Esophagus squamous epithelium (tissue), 5 donors: ENCODE measurements around the gene RPL32. TPM values are rescaled to one million over a fixed set of nuclear protein-coding genes. Genes with fewer than 3 reads are reported as not detected.
"Not testable (repeated sequence)": the region's sequence is repeated elsewhere in the genome, so short reads cannot be mapped to it uniquely, and the experiment has no call there.

ENCODE experiments used
- DNase-seq: peaks from one replicate; lab custom pipeline; 2025; lab: John Stamatoyannopoulos, UW
- H3K27ac ChIP-seq, 4 donors: fragments of 200-600 bp; sonication (generic); one replicate each; pipeline ENCODE4 v1.5.1; 2016 to 2019; ENCODE audit warnings: mild to moderate bottlenecking in 1 of 4
- H3K27me3 ChIP-seq, 4 donors: fragments of 200-600 bp; sonication (generic); 1 replicate in 3 of 4; 2 replicates in 1 of 4; pipeline versions ENCODE4 v1.5.1 to v1.6.0; 2017 to 2021; ENCODE audit warnings: antibody characterized with exemption in 1 of 4
- H3K36me3 ChIP-seq, 3 donors: fragments of 200-600 bp; sonication (generic); one replicate each; pipeline ENCODE4 v1.5.1; 2016 to 2019
- H3K4me1 ChIP-seq, 3 donors: fragments of 200-600 bp; sonication (generic); one replicate each; pipeline ENCODE4 v1.5.1; 2017 to 2019
- H3K4me3 ChIP-seq, 4 donors: fragments of 200-600 bp; sonication (generic); 1 replicate in 3 of 4; 2 replicates in 1 of 4; pipeline ENCODE4 v1.5.1; 2016 to 2019; ENCODE audit warnings: mild to moderate bottlenecking in 2 of 4, moderate library complexity in 1 of 4
- H3K9me3 ChIP-seq, 3 donors: fragments of 200-600 bp; sonication (generic); one replicate each; pipeline ENCODE4 v1.5.1; 2016 to 2019
- CTCF ChIP-seq, 6 experiments: fragments of 450-650 bp in 4 of 6; fragments of 200-600 bp in 2 of 6; sonication (generic) in 2 of 6; IDR thresholded peaks; one replicate each; pipeline ENCODE4 v1.5.1; 2016 to 2019; ENCODE audit warnings: antibody characterized with exemption in 6 of 6, mild to moderate bottlenecking in 4 of 6, moderate library complexity in 4 of 6
- POLR2A ChIP-seq, 4 donors: fragments of 450-650 bp; IDR thresholded peaks; one replicate each; pipeline ENCODE4 v1.6.1; 2017; ENCODE audit warnings: antibody characterized with exemption in 4 of 4, mild to moderate bottlenecking in 4 of 4, moderate library complexity in 3 of 4
- WGBS, 2 donors: methylation state at CpG; one replicate each; pipeline ENCODE4 v1.1.5; 2018; 5-methylcytosine and 5-hydroxymethylcytosine counted together
- intact Hi-C: fragments of 100-400 bp; cut with DNase I; formaldehyde crosslinking; loops from one replicate; pipeline ENCODE4 v1.15.0; 2022
- total RNA-seq, 4 donors: library from RNA; depleted of rRNA; stranded (reverse); fragments of >200 nt; gene quantifications; one replicate each; pipeline ENCODE4 v1.1.0, GENCODE V29; 2016
- donor health status: DM: yes; HTN: yes; CAD: no.

Gene RPL32
- total RNA-seq, 4 donors from 2014 or later, result 657 to 937 (median 873) TPM

- no peaks in the 10 kb centered on the region for H3K9me3 ChIP-seq
- H3K4me1 ChIP-seq, result peaks cover 0 to 18% (median 8%) of the 10 kb centered on the region in 3 donors
- peak overlapping the region; percentile 58 to 89 (median 87) for H3K27ac ChIP-seq
- no peaks in the 10 kb centered on the region for H3K27me3 ChIP-seq
- intact Hi-C loops, result no loop called here
- no peak for TF ChIP-seq CTCF (IDR thresholded peaks at IDR 0.05)
- no peak for TF ChIP-seq POLR2A (IDR thresholded peaks at IDR 0.05)
- no peaks in the 10 kb centered on the region for H3K36me3 ChIP-seq
- H3K4me3 ChIP-seq, result peak overlapping the region; percentile 34 to 66 (median 60)
- no peak for DNase-seq
- WGBS, 2 donors, result 61 to 75% methylated on average over 4 to 10 of the region's 17 CpGs
These were observed 44.1 kb downstream of the RPL32 start for GRCh38 chr3:12797124-12797891.

DNA sequence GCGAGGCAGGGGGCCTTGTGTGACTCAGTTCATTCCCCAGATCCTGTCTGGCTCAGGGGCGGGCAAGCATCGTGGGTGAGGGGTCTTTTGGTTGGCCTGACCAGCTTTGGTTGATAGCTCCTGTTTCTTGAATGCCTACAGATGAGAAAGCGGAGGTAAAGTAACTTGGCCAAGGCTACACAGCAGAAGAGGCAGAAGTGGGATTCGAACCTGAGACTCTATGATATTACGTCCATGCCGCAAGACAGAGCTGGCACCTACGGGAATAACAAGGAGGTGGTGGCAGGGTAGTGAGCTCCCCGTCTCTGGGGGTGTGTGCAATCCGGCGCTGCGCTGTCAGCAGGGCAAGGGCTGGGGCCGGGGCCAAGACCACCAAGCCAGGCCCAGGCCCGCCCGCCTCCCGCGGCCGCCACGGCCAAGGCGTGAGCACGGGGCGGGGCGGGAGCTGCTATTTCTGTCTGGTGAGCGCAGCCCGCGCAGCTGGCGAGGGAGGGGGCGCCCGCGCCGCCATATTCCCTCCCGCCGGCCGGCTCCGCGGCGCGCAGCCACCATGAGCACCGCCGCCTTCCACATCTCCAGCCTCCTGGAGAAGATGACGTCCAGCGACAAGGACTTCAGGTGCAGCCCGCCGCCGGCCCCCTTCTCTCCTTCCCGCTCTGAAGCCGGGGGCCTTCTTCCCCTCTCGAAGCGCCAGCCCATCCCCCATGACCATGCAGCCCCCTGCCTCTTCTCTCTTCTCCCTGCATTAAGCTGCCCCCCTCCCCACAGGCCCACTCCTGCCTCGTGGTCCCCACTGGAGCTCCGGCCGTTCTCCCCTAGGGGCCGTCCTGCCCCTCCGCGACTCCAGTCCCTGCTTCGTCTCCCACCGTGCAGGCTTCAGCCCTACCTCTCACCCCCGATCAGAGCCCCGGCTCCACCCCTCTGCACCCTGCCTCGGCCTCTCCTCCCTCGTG lies 44.9 kb downstream of the RPL32 start, which contains the start of gene CAND2:
TSS of gene CAND2 (plus strand) at position 510 of the 953 bp plus-strand sequence. CDS start at position 551, 41 bp downstream.
- H3K36me3 ChIP-seq, result no peaks in the 10 kb centered on the region
- peaks cover 0 to 18% (median 8%) of the 10 kb centered on the region in 3 donors for H3K4me1 ChIP-seq
- WGBS, 2 donors, result 12 to 18% methylated on average over 18 to 29 of the region's 61 CpGs
- TF ChIP-seq CTCF (IDR thresholded peaks at IDR 0.05), result no peak
- TF ChIP-seq POLR2A (IDR thresholded peaks at IDR 0.05), result no peak
- intact Hi-C loops, result no loop called here
- peak within 1 kb of the TSS; percentile 58 to 89 (median 87) for H3K27ac ChIP-seq
- H3K9me3 ChIP-seq, result no peaks in the 10 kb centered on the region
- no peak for DNase-seq
- no peaks in the 10 kb centered on the region for H3K27me3 ChIP-seq
- H3K4me3 ChIP-seq, result peak within 1 kb of the TSS; percentile 34 to 66 (median 60)

DNA sequence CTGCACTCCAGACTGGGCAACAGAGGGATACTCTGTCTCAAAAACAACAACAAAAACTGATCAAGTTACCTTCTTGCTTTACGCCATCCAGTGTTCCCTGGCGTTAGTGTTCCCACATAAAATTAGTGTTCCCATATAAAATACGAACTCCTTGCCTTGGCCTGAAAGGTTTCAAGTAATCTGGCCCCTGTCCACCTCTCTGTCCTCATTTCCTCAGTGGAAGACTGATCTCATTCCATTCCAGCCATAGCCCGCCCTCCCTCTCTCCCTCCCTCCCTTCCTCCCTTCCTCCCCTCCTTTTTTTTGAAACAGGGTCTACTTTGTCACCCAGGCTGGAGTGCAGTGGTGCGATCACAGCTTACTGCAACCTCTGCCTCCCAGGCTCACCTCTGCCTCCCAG lies 47.7 kb downstream of the RPL32 start:
- TF ChIP-seq CTCF (IDR thresholded peaks at IDR 0.05), result no peak
- TF ChIP-seq POLR2A (IDR thresholded peaks at IDR 0.05), result no peak
- H3K4me1 ChIP-seq, result peaks cover 0 to 18% (median 8%) of the 10 kb centered on the region in 3 donors
- no peaks in the 10 kb centered on the region for H3K9me3 ChIP-seq
- WGBS, 2 donors, result 81 to 96% methylated on average over 4 to 5 of the region's 5 CpGs
- DNase-seq, result no peak
- no peaks in the 10 kb centered on the region for H3K27me3 ChIP-seq
- H3K36me3 ChIP-seq, result no peaks in the 10 kb centered on the region
- intact Hi-C loops, result no loop called here
- no peak overlapping the region for H3K27ac ChIP-seq
- H3K4me3 ChIP-seq, result no peak overlapping the region

DNA sequence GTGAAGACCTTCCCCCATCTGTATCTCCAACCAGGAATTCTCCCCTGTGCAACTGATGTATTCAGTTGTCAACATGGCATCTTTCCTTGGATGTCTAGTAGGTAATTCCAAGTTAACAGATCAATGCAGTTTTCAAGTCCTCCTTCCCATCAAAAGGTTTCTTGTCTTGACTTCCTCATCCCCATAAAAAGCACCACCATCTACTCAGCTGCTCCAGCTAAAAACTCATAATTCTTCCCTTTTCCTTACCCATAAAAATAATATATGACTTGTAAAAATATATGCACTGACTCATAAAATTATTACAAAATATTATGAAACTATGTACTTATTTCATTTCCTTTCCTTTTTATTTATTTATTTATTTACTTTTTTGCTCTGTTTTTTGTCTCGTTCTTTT lies 49.9 kb downstream of the RPL32 start:
- 83 to 85% methylated on average over 1 of the region's 1 CpG for WGBS, 2 donors
- H3K4me3 ChIP-seq, result no peak overlapping the region
- H3K4me1 ChIP-seq, result peaks cover 0 to 7% (median 5%) of the 10 kb centered on the region in 3 donors
- no peak for DNase-seq
- TF ChIP-seq CTCF (IDR thresholded peaks at IDR 0.05) (no peak), POLR2A (IDR thresholded peaks at IDR 0.05) (no peak)
- no peaks in the 10 kb centered on the region for H3K27me3 ChIP-seq
- intact Hi-C loops, result no loop called here
- H3K27ac ChIP-seq, result no peak overlapping the region
- no peaks in the 10 kb centered on the region for H3K9me3 ChIP-seq
- H3K36me3 ChIP-seq, result no peaks in the 10 kb centered on the region

DNA sequence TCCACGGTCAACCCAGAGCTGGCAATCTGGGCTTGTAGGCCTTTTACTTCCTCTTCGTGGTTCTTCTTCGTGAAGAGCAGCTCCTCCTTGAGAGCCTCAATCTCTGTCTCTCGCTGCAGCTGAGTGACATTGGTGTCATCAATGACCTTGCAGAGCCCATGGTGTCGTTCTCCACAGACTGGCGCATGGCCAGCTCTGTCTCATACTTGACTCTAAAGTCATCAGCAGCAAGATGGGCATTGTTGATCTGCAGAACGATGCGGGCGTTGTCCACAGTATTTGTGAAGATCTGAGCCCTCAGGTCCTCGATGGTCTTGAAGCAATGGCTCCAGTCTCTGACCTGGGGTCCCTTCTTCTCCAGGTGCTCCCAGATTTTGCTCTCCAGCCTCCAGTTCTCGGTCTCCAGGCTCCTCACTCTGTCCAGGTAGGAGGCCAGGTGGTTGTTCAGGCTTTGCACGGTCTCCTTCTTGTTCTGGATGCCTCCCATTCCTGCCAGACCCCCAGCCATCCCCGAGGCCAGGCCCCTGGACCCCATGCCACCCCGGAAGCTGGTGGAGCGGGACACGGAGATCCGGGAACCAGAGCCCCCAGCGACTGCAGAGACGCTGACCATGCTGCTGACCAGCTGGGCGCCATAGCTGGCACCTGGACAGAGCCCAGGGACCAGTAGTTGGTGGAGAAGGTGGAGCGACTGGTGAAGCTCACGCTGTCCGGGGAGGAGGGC lies 53.2 kb downstream of the RPL32 start:
- H3K36me3 ChIP-seq, H3K27ac ChIP-seq, H3K27me3 ChIP-seq, H3K9me3 ChIP-seq, intact Hi-C loops, H3K4me3 ChIP-seq, H3K4me1 ChIP-seq, DNase-seq: not testable (repeated sequence)
- 84 to 85% methylated on average over 15 to 16 of the region's 23 CpGs for WGBS, 2 donors
